Dedifferentiated amniotic fluid mesenchymal stem cell (primary cell): Measurements from ENCODE around the gene CCNH.
A peak's percentile ranks its signal among the peaks of the same experiment; 100 is the strongest.

Experiments
- DNase-seq: peaks from one replicate; pipeline ENCODE4 v3.0.0-alpha.2; 2016; ENCODE audit errors: extremely low spot score

The CCNH gene

GRCh38 chr5:87412630-87413342 lies at the start of gene CCNH:
TSS of gene CCNH (minus strand) at chr5:87412930. CDS start at chr5:87412794, 136 bp downstream.
- DNase-seq: peak; percentile 98

- DNase-seq: no peak
Measured at GRCh38 chr5:87457706-87458105, 45.0 kb upstream of the CCNH start.

- DNase-seq: no peak
Measured at GRCh38 chr5:87453801-87454200, 41.1 kb upstream of the CCNH start.

GRCh38 chr5:87452837-87453236 lies 40.1 kb upstream of the CCNH start:
- DNase-seq: no peak

GRCh38 chr5:87442419-87442818 lies 29.7 kb upstream of the CCNH start:
- DNase-seq: no peak

- DNase-seq: no peak
Measured at GRCh38 chr5:87438231-87438630, 25.5 kb upstream of the CCNH start.

- DNase-seq: no peak
Measured at GRCh38 chr5:87437724-87438123, 25.0 kb upstream of the CCNH start.

- DNase-seq: no peak
Measured at GRCh38 chr5:87435144-87435694, 22.5 kb upstream of the CCNH start.

GRCh38 chr5:87434461-87434860 lies 21.7 kb upstream of the CCNH start:
- no peak for DNase-seq

- DNase-seq: no peak
Measured at GRCh38 chr5:87433945-87434344, 21.2 kb upstream of the CCNH start.

- DNase-seq: no peak
Measured at GRCh38 chr5:87432460-87432859, 19.7 kb upstream of the CCNH start.

- DNase-seq: no peak
Measured at GRCh38 chr5:87430863-87431457, 18.2 kb upstream of the CCNH start.

GRCh38 chr5:87423755-87424154 lies 11.0 kb upstream of the CCNH start:
- no peak for DNase-seq

GRCh38 chr5:87421307-87421706 lies 8.6 kb upstream of the CCNH start:
- DNase-seq: no peak

GRCh38 chr5:87418506-87418905 lies 5.8 kb upstream of the CCNH start:
- no peak for DNase-seq

- DNase-seq: no peak
Measured at GRCh38 chr5:87413343-87413645, 564 bp upstream of the CCNH start.

- DNase-seq: no peak
Measured at GRCh38 chr5:87411973-87412629, 629 bp downstream of the CCNH start.

- DNase-seq: no peak
Measured at GRCh38 chr5:87411586-87411972, 1.2 kb downstream of the CCNH start.

- DNase-seq: no peak
Measured at GRCh38 chr5:87410931-87411330, 1.8 kb downstream of the CCNH start.

- DNase-seq: no peak
Measured at GRCh38 chr5:87408204-87408603, 4.5 kb downstream of the CCNH start.

GRCh38 chr5:87405472-87406155 lies 7.1 kb downstream of the CCNH start:
- DNase-seq: no peak

- DNase-seq: no peak
Measured at GRCh38 chr5:87404359-87404758, 8.4 kb downstream of the CCNH start.

GRCh38 chr5:87403899-87404298 lies 8.8 kb downstream of the CCNH start:
- no peak for DNase-seq
